CD14-positive monocyte (primary cell): Measurements from ENCODE around the gene NDUFA8. TPM values are rescaled to one million over a fixed set of nuclear protein-coding genes. Genes with fewer than 3 reads are reported as not detected.

Source experiments
- DNase-seq, 3 donors: peaks; one replicate each; pipeline ENCODE4 v3.0.0-alpha.2; 2011 to 2022
- H2AFZ ChIP-seq: 2 replicates; pipeline ENCODE4 v1.6.0; 2012; ENCODE audit warnings: mild to moderate bottlenecking, low read depth, low read length, inconsistent platforms; ENCODE audit not compliant: insufficient read depth, poor library complexity, severe bottlenecking
- H3K27ac ChIP-seq, 2 donors: 1 replicate in 1 of 2; 2 replicates in 1 of 2; pipeline ENCODE4 v1.5.1; 2012 to 2013; ENCODE audit warnings: low read length in 2 of 2, control low read depth in 1 of 2, inconsistent platforms in 1 of 2, low read depth in 1 of 2, mild to moderate bottlenecking in 1 of 2
- H3K27me3 ChIP-seq, 2 donors: one replicate each; pipeline versions ENCODE4 v1.6.0 to v1.6.1; 2011 to 2013; ENCODE audit warnings: low read length in 2 of 2; ENCODE audit not compliant: control insufficient read depth in 2 of 2, insufficient read depth in 2 of 2
- H3K36me3 ChIP-seq, 2 donors: replicated peaks in 1 of 2; 1 replicate in 1 of 2; 2 replicates in 1 of 2; pipeline versions ENCODE4 v1.5.1 to v1.6.1; 2012 to 2013; ENCODE audit warnings: low read length in 2 of 2, control low read depth in 1 of 2, inconsistent platforms in 1 of 2, mild to moderate bottlenecking in 1 of 2; ENCODE audit not compliant: insufficient read depth in 2 of 2, control insufficient read depth in 1 of 2
- H3K4me1 ChIP-seq, 2 donors: 1 replicate in 1 of 2; 2 replicates in 1 of 2; pipeline versions ENCODE4 v1.5.1 to v1.6.1; 2012 to 2013; ENCODE audit warnings: low read length in 2 of 2, control low read depth in 1 of 2, inconsistent platforms in 1 of 2, mild to moderate bottlenecking in 1 of 2, moderate library complexity in 1 of 2; ENCODE audit not compliant: insufficient read depth in 2 of 2, control insufficient read depth in 1 of 2
- H3K4me2 ChIP-seq: replicated peaks from 2 replicates; pipeline ENCODE3; 2012; ENCODE audit warnings: low read length, moderate library complexity, mild to moderate bottlenecking; ENCODE audit not compliant: poor library complexity, severe bottlenecking; ENCODE audit errors: extremely low read depth
- H3K4me3 ChIP-seq, 3 experiments: fragments of 200-600 bp in 1 of 3; sonication (generic) in 1 of 3; replicated peaks in 1 of 3; 1 replicate in 2 of 3; 2 replicates in 1 of 3; pipeline ENCODE4 v1.5.1; 2011 to 2013; ENCODE audit warnings: low read length in 3 of 3, mild to moderate bottlenecking in 3 of 3, control low read depth in 2 of 3, low read depth in 2 of 3, inconsistent platforms in 1 of 3, moderate library complexity in 1 of 3
- H3K79me2 ChIP-seq: 2 replicates; pipeline ENCODE4 v1.6.0; 2012; ENCODE audit warnings: mild to moderate bottlenecking, control low read depth, inconsistent platforms, low read length, moderate library complexity; ENCODE audit not compliant: insufficient read depth
- H3K9ac ChIP-seq: 2 replicates; pipeline ENCODE4 v1.6.0; 2017; ENCODE audit warnings: low read length, mild to moderate bottlenecking; ENCODE audit not compliant: insufficient read depth, poor library complexity, severe bottlenecking
- H3K9me3 ChIP-seq, 2 donors: replicated peaks in 1 of 2; 1 replicate in 1 of 2; 2 replicates in 1 of 2; pipeline versions ENCODE4 v1.5.1 to v1.6.1; 2012 to 2013; ENCODE audit warnings: low read length in 2 of 2, control low read depth in 1 of 2; ENCODE audit not compliant: control insufficient read depth in 1 of 2, insufficient read depth in 1 of 2
- H4K20me1 ChIP-seq: 2 replicates; pipeline ENCODE4 v1.6.0; 2012; ENCODE audit warnings: mild to moderate bottlenecking, low read length, control low read depth, moderate library complexity; ENCODE audit not compliant: insufficient read depth
- H3K27ac Mint-ChIP-seq, 7 donors: one replicate each; pipeline ENCODE4 v1.8.0; 2020; ENCODE audit warnings: mild to moderate bottlenecking in 7 of 7, mixed read lengths in 7 of 7, moderate library complexity in 6 of 7, inconsistent platforms in 2 of 7
- H3K27me3 Mint-ChIP-seq, 3 donors: one replicate each; pipeline ENCODE4 v1.8.0; 2021 to 2022; ENCODE audit warnings: low read depth in 3 of 3, mild to moderate bottlenecking in 3 of 3, mixed read lengths in 3 of 3, moderate library complexity in 3 of 3, inconsistent platforms in 1 of 3
- H3K36me3 Mint-ChIP-seq, 2 donors: one replicate each; pipeline ENCODE4 v1.8.0; 2020; ENCODE audit warnings: mixed read lengths in 2 of 2, inconsistent platforms in 1 of 2, mild to moderate bottlenecking in 1 of 2
- H3K4me1 Mint-ChIP-seq: one replicate; pipeline ENCODE4 v1.8.0; 2020; ENCODE audit warnings: mild to moderate bottlenecking, mixed read lengths
- H3K4me3 Mint-ChIP-seq, 2 donors: one replicate each; pipeline ENCODE4 v1.8.0; 2020; ENCODE audit warnings: mild to moderate bottlenecking in 2 of 2, mixed read lengths in 2 of 2, moderate library complexity in 1 of 2
- H3K9me3 Mint-ChIP-seq, 7 donors: one replicate each; pipeline ENCODE4 v1.8.0; 2020 to 2022; ENCODE audit warnings: mixed read lengths in 7 of 7, mild to moderate bottlenecking in 6 of 7, moderate library complexity in 6 of 7, inconsistent platforms in 2 of 7
- WGBS: methylation state at CpG from one replicate; pipeline ENCODE4 v1.1.5; 2013; ENCODE audit warnings: missing lambda C conversion rate; ENCODE audit not compliant: insufficient coverage; 5-methylcytosine and 5-hydroxymethylcytosine counted together
- intact Hi-C, 2 donors: fragments of 100-400 bp; cut with micrococcal nuclease; formaldehyde crosslinking; loops; one replicate each; pipeline versions ENCODE4 v1.15.0 to v1.15.1; 2023
- polyA plus RNA-seq, 3 donors: library from polyadenylated mRNA; depleted of rRNA in 1 of 3; unstranded in 2 of 3; stranded (reverse) in 1 of 3; fragments of 300-500 nt in 2 of 3; fragments of >200 nt in 1 of 3; fragmentation: Illumina TruSeq in 2 of 3; gene quantifications; 1 replicate in 2 of 3; 2 replicates in 1 of 3; pipeline ENCODE4 v1.2.3, GENCODE V29; 2012 to 2021
- TF ChIP-seq, protein P1 (sequence below): fragments of 200-600 bp; IDR thresholded peaks from one replicate; pipeline ENCODE4 v1.8.0; 2022; ENCODE audit warnings: antibody characterized with exemption, mild to moderate bottlenecking

NDUFA8 gene
- polyA plus RNA-seq, 3 donors = 19.6 to 71.2 (median 63.5) TPM

GRCh38 chr9:122135529-122135859, 24.1 kb downstream of the NDUFA8 start:
- Histone ChIP-seq H3K36me3 (no peaks in the 10 kb centered on the region), H3K9ac (no peak overlapping the region), H3K79me2 (no peaks in the 10 kb centered on the region), H3K27me3 (peaks cover 0 to 4% of the 10 kb centered on the region in 2 donors), H4K20me1 (no peaks in the 10 kb centered on the region), H3K4me2 (no peak overlapping the region), H2AFZ (no peak overlapping the region), H3K27ac (no peak overlapping the region), H3K4me3 (no peak overlapping the region), H3K4me1 (no peaks in the 10 kb centered on the region), H3K9me3 (no peaks in the 10 kb centered on the region)
- 100% methylated on average over 1 of the region's 7 CpGs for WGBS
- TF ChIP-seq, protein P1, sequence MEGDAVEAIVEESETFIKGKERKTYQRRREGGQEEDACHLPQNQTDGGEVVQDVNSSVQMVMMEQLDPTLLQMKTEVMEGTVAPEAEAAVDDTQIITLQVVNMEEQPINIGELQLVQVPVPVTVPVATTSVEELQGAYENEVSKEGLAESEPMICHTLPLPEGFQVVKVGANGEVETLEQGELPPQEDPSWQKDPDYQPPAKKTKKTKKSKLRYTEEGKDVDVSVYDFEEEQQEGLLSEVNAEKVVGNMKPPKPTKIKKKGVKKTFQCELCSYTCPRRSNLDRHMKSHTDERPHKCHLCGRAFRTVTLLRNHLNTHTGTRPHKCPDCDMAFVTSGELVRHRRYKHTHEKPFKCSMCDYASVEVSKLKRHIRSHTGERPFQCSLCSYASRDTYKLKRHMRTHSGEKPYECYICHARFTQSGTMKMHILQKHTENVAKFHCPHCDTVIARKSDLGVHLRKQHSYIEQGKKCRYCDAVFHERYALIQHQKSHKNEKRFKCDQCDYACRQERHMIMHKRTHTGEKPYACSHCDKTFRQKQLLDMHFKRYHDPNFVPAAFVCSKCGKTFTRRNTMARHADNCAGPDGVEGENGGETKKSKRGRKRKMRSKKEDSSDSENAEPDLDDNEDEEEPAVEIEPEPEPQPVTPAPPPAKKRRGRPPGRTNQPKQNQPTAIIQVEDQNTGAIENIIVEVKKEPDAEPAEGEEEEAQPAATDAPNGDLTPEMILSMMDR = no peak
- Mint-ChIP-seq H3K4me3 (no peak overlapping the region), H3K9me3 (peaks cover 0 to 1% (median 0%) of the 10 kb centered on the region in 7 donors), H3K27ac (no peak overlapping the region), H3K4me1 (no peaks in the 10 kb centered on the region), H3K36me3 (no peaks in the 10 kb centered on the region), H3K27me3 (peaks cover 0 to 13% (median 9%) of the 10 kb centered on the region in 3 donors)
- DNase-seq = no peak
- intact Hi-C loops = no loop called here

DNA sequence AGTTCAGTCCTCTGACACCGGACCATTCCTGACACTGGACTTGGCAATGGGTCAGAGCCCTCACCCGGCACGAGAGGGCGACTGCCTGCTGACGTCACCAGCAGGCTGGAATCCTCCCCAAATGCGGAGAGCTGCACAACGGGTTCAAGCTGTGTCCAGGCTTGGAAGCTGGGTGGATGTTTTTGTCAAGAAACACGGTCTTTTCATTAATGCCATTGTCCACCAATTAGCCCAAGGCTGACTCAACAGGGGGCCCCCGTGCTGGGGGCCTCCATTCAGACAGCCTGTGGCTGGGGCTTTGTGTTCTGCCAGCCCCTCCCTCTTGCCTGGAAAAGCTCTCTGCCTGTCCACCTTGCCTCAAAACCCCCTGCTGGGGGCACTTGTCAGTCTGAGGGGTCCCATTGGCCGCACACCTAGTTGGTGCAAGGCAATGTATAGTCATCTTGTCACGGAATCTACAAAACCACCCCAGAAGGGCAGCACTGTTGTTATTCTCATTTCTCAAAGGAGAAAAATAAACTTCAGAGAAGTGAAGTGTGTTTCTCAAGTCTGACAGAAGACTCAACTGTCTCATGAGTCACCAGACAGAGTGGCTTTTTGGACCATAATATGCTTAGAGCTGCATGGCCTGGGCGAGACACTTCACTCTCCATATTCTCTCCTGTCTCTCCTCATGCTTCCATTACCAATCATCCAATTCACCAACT, 24.6 kb downstream of the NDUFA8 start:
- WGBS = 97% methylated on average over 8 of the region's 12 CpGs
- no peak overlapping the region for H3K4me3 Mint-ChIP-seq

More for the DNA sequence above, 24.6 kb downstream of the NDUFA8 start:
- Histone ChIP-seq H2AFZ (no peak overlapping the region), H4K20me1 (no peaks in the 10 kb centered on the region), H3K4me1 (no peaks in the 10 kb centered on the region), H3K9ac (peak overlapping the region; percentile 4), H3K36me3 (no peaks in the 10 kb centered on the region), H3K4me3 (no peak overlapping the region), H3K27me3 (peaks cover 0 to 4% of the 10 kb centered on the region in 2 donors), H3K79me2 (no peaks in the 10 kb centered on the region), H3K27ac (no peak overlapping the region), H3K9me3 (no peaks in the 10 kb centered on the region), H3K4me2 (no peak overlapping the region)
- Mint-ChIP-seq H3K4me1 (no peaks in the 10 kb centered on the region), H3K36me3 (no peaks in the 10 kb centered on the region), H3K27ac (no peak overlapping the region), H3K9me3 (peaks cover 0 to 1% (median 0%) of the 10 kb centered on the region in 7 donors), H3K27me3 (peaks cover 0 to 13% (median 9%) of the 10 kb centered on the region in 3 donors)
- TF ChIP-seq, protein P1 = no peak
- intact Hi-C loops = no loop called here
- no peak for DNase-seq
